Measurements from ENCODE around the gene CLECL1.

DNA sequence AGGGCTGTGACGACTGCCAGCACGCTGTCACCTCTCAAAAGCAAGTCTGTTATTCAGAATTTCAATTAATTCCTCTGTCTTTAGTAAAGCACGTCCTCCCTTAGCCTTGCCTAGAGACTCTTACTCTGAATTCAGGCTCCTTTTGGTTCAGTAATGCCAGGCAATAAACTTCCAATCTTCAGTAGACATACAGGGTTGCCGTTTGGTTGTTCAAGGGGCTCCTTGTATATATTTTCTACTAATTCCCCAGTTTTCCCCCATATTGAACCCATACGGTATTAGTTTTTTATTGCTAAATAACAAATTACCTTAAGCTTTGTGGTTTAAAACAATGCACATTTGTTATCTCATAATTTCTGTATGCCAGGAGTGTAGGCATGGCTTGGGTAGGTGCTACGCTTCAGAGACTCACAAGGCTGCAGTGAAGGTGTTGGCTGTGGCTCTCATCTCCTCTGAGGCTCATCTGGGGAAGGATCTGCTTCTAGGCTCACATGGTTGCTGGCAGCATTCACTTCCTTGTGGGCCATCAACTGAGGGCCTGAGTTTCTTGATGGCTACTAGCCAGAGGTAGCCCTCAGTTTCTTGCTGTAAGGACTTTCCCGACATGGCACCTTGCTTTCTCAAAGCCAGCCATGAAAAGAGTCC is 7.3 kb upstream of the CLECL1 start:
- TF ChIP-seq, protein P1, sequence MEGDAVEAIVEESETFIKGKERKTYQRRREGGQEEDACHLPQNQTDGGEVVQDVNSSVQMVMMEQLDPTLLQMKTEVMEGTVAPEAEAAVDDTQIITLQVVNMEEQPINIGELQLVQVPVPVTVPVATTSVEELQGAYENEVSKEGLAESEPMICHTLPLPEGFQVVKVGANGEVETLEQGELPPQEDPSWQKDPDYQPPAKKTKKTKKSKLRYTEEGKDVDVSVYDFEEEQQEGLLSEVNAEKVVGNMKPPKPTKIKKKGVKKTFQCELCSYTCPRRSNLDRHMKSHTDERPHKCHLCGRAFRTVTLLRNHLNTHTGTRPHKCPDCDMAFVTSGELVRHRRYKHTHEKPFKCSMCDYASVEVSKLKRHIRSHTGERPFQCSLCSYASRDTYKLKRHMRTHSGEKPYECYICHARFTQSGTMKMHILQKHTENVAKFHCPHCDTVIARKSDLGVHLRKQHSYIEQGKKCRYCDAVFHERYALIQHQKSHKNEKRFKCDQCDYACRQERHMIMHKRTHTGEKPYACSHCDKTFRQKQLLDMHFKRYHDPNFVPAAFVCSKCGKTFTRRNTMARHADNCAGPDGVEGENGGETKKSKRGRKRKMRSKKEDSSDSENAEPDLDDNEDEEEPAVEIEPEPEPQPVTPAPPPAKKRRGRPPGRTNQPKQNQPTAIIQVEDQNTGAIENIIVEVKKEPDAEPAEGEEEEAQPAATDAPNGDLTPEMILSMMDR (IDR thresholded peaks at IDR 0.05; ENCODE audit: low read depth, low read length) = no peak
- TF ChIP-seq EZH2phosphoT487 (IDR thresholded peaks at IDR 0.05; ENCODE audit: low read depth) = no peak

All from OCI-LY3 (cell line).